Neutrophil (primary cell): Measurements from ENCODE around the gene MAZ.

Source experiments
- H3K27ac ChIP-seq: fragments of 200-600 bp; sonication (generic); 2 replicates; pipeline ENCODE4 v1.5.1; 2016; ENCODE audit warnings: mild to moderate bottlenecking, moderate library complexity
- H3K27me3 ChIP-seq: fragments of 200-600 bp; sonication (generic); 2 replicates; pipeline ENCODE4 v1.6.0; 2016; ENCODE audit warnings: mild to moderate bottlenecking
- H3K36me3 ChIP-seq: fragments of 200-600 bp; sonication (generic); 2 replicates; pipeline ENCODE4 v1.5.1; 2017
- H3K4me1 ChIP-seq, 2 experiments: fragments of 200-600 bp in 1 of 2; sonication (generic) in 1 of 2; 1 replicate in 1 of 2; 2 replicates in 1 of 2; pipeline versions ENCODE4 v1.5.1 to v1.6.1; 2013 to 2016; ENCODE audit warnings: low read depth in 1 of 2, low read length in 1 of 2, mild to moderate bottlenecking in 1 of 2, moderate library complexity in 1 of 2; ENCODE audit not compliant: control insufficient read depth in 1 of 2, insufficient read depth in 1 of 2
- H3K4me3 ChIP-seq, 2 experiments: fragments of 200-600 bp in 1 of 2; sonication (generic) in 1 of 2; 1 replicate in 1 of 2; 2 replicates in 1 of 2; pipeline ENCODE4 v1.5.1; 2013 to 2016; ENCODE audit warnings: low read depth in 1 of 2, low read length in 1 of 2, mild to moderate bottlenecking in 1 of 2, moderate library complexity in 1 of 2
- H3K9me3 ChIP-seq: fragments of 200-600 bp; sonication (generic); 2 replicates; pipeline ENCODE4 v1.5.1; 2016
- TF ChIP-seq, protein P1 (sequence below): fragments of 200-600 bp; sonication (generic); IDR thresholded peaks from 2 replicates; pipeline ENCODE4 v1.5.1; 2016; ENCODE audit warnings: antibody characterized with exemption

MAZ gene

DNA sequence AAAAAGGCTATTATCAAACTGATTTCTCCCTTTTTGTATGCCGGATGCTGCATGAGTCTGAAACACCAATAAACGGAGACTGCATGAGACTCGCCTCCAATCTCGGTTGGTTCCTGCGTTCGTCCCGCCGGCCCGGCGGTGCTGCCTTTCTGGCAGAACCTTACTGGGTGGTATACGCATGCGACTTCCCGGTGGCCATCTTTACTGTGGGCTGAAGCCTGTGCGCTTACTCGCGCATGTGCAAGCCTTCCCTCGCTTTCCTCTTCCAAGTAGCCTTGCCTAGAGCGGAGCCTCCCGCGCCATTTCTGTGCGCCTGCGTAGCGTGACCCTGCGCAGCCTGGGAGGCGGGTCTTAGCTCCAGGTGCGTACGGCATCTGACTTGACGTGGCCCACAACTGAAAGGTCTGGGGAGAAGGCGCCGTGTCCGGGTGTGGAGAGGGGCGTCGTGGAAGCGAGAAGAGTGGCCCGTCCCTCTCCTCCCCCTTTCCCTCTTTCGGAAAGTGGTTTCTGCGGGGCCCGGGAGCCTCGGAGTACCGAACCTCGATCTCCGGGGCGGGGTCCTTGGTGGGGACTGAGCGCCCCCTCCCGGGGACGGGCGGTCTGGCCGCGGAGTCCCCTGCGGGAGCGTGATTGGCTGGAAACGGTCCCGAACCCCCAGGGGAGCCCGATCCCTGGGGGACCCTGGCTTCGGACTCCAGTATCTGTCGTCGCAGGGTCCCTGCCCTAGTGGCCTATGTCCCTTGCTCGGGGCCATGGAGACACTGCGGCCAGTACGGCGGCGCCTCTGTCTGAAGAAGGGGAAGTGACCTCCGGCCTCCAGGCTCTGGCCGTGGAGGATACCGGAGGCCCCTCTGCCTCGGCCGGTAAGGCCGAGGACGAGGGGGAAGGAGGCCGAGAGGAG is 9.7 kb downstream of the MAZ start, which contains the start of gene PAGR1:
TSS of gene PAGR1 (plus strand) at position 360 of the 901 bp plus-strand sequence. CDS start at position 734, 374 bp downstream.
- H3K27ac ChIP-seq, result peak within 1 kb of the TSS; percentile 89
- peaks cover 38% of the 10 kb centered on the region for H3K27me3 ChIP-seq
- H3K4me3 ChIP-seq, result peak within 1 kb of the TSS; percentile 88 to 95
- H3K9me3 ChIP-seq, result no peaks in the 10 kb centered on the region
- H3K4me1 ChIP-seq, result peaks cover 62 to 80% of the 10 kb centered on the region in 2 experiments
- TF ChIP-seq, protein P1, sequence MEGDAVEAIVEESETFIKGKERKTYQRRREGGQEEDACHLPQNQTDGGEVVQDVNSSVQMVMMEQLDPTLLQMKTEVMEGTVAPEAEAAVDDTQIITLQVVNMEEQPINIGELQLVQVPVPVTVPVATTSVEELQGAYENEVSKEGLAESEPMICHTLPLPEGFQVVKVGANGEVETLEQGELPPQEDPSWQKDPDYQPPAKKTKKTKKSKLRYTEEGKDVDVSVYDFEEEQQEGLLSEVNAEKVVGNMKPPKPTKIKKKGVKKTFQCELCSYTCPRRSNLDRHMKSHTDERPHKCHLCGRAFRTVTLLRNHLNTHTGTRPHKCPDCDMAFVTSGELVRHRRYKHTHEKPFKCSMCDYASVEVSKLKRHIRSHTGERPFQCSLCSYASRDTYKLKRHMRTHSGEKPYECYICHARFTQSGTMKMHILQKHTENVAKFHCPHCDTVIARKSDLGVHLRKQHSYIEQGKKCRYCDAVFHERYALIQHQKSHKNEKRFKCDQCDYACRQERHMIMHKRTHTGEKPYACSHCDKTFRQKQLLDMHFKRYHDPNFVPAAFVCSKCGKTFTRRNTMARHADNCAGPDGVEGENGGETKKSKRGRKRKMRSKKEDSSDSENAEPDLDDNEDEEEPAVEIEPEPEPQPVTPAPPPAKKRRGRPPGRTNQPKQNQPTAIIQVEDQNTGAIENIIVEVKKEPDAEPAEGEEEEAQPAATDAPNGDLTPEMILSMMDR, result peak; percentile 95
- H3K36me3 ChIP-seq, result no peaks in the 10 kb centered on the region

DNA sequence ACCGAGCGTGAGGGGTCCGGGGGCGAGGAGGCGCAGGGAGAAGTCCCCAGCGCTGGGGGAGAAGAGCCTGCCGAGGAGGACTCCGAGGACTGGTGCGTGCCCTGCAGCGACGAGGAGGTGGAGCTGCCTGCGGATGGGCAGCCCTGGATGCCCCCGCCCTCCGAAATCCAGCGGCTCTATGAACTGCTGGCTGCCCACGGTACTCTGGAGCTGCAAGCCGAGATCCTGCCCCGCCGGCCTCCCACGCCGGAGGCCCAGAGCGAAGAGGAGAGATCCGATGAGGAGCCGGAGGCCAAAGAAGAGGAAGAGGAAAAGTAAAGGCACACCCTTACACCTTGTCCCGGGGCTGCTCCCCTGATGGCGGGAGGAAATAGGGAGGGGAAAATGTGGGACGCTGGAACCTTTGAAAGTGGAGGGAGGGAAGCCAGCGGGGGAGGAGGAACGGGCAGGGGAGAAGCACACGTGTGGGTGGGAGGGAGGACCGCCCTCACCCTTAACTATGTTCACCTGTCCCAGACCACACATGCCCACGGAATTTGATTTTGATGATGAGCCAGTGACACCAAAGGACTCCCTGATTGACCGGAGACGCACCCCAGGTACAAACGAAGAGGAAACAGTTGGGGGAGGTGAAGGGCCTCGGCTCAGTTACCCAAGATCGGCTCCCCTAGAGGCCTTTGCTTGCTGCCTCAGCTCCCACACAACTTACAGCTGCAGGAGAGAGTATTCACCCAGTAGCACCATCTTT is 10.5 kb downstream of the MAZ start:
- Histone ChIP-seq H3K4me3 (peak overlapping the region; percentile 88 to 95), H3K27me3 (peaks cover 30% of the 10 kb centered on the region), H3K9me3 (no peaks in the 10 kb centered on the region), H3K4me1 (peaks cover 62 to 82% of the 10 kb centered on the region in 2 experiments), H3K27ac (peak overlapping the region; percentile 89), H3K36me3 (no peaks in the 10 kb centered on the region)
- TF ChIP-seq, protein P1, result no peak

- TF ChIP-seq, protein P1, result no peak
- peak overlapping the region; percentile 89 for H3K27ac ChIP-seq
- no peaks in the 10 kb centered on the region for H3K9me3 ChIP-seq
- H3K4me3 ChIP-seq, result no peak overlapping the region
- peaks cover 66 to 86% of the 10 kb centered on the region in 2 experiments for H3K4me1 ChIP-seq
- H3K27me3 ChIP-seq, result peaks cover 17% of the 10 kb centered on the region
- no peaks in the 10 kb centered on the region for H3K36me3 ChIP-seq
Measured at GRCh38 chr16:29818082-29818481, 11.8 kb downstream of the MAZ start.

DNA sequence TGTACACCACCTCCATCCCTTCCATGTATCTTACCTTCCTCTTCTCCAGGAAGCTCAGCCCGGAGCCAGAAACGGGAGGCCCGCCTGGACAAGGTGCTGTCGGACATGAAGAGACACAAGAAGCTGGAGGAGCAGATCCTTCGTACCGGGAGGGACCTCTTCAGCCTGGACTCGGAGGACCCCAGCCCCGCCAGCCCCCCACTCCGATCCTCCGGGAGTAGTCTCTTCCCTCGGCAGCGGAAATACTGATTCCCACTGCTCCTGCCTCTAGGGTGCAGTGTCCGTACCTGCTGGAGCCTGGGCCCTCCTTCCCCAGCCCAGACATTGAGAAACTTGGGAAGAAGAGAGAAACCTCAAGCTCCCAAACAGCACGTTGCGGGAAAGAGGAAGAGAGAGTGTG is 13.2 kb downstream of the MAZ start:
- H3K4me3 ChIP-seq, result peak overlapping the region; percentile 84 to 99
- H3K9me3 ChIP-seq, result no peaks in the 10 kb centered on the region
- H3K27ac ChIP-seq, result peak overlapping the region; percentile 89
- TF ChIP-seq, protein P1, result no peak
- peaks cover 3% of the 10 kb centered on the region for H3K27me3 ChIP-seq
- H3K36me3 ChIP-seq, result no peaks in the 10 kb centered on the region
- peaks cover 74 to 89% of the 10 kb centered on the region in 2 experiments for H3K4me1 ChIP-seq

- Histone ChIP-seq H3K36me3 (no peaks in the 10 kb centered on the region), H3K4me1 (peaks cover 73 to 89% of the 10 kb centered on the region in 2 experiments)
Measured at GRCh38 chr16:29820271-29820701, 14.0 kb downstream of the MAZ start, which contains the start of gene MVP. Gene MVP (plus strand): TSS chr16:29820462. CDS start chr16:29830550, 10,088 bp downstream.

More at GRCh38 chr16:29820271-29820701, 14.0 kb downstream of the MAZ start, which contains the start of gene MVP:
- Histone ChIP-seq H3K4me3 (peak within 1 kb of the TSS; percentile 84 to 99), H3K9me3 (no peaks in the 10 kb centered on the region), H3K27me3 (no peaks in the 10 kb centered on the region), H3K27ac (peak within 1 kb of the TSS; percentile 89)
- TF ChIP-seq, protein P1, result peak; percentile 19
